Measurements from ENCODE around the gene CTU2. TPM values are rescaled to one million over a fixed set of nuclear protein-coding genes. Genes with fewer than 3 reads are reported as not detected.
A peak's percentile ranks its signal among the peaks of the same experiment; 100 is the strongest.

The CTU2 gene
- total and polyA plus RNA-seq, 2 of the 8 experiments (the other 6 are each of a cell fraction or from before 2014, with no cell fraction given) = 32.7 to 42.9 TPM

DNA sequence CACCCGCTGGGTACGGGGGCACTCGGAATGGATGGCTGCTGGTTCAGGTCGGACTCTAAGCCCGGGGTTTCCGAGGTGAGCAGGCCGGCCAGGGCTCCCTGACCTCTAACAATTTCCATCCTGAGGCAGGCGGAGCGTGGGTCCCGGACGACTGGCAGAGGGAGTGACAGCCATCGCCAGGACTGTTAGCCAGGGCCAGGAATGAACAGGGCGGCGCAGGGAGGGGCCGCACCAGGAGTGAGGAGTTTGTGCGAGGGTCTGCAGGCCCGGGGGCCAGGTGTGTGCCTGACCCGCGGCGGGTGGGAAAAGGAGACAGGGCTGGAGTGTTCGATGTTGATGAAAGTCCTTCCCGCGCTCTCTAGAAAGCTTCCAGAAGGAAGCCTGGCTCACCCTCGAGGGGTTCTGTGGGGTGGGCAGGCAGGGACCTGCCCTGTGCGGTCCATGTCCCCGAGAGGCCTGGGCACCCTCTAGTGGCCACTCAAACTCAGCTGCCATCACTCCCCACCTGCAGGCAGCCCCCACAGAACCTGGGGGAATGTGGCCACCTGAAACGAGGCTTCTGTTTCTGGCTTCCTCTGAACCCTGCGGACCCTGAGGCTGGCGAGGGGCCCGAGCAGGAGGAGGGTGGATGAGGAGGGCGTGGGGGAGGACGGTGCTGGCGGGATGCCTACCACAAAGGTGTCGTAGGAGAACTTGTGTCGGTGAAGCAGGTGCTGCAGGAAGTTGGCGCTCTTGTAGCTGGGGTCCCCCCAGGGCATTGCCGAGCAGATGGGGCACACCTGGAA, 8.3 kb upstream of the CTU2 start:
- Histone ChIP-seq H3K4me3 (ENCODE audit: extremely low read depth in 1 of 4, insufficient read depth in 2 of 4, low read depth in 3 of 4, low read length in 4 of 4) (no peak overlapping the region), H3K36me3 (ENCODE audit: control insufficient read depth in 2 of 4, insufficient read depth in 4 of 4, low read length in 3 of 4) (peaks cover 0 to 15% (median 4%) of the 10 kb centered on the region in 4 experiments; a peak in 4 of 8 replicates), H3K23ac (ENCODE audit: insufficient read length) (no peak overlapping the region), H3K27me3 (replicated peaks in 1 of 4; ENCODE audit: control insufficient read depth in 3 of 4, extremely low read depth in 1 of 4, insufficient read depth in 3 of 4, low read length in 3 of 4) (no peaks in the 10 kb centered on the region), H3K4me1 (replicated peaks in 1 of 4; ENCODE audit: control insufficient read depth in 3 of 4, insufficient read depth in 4 of 4, low read length in 3 of 4) (no peaks in the 10 kb centered on the region), H4K91ac (replicated peaks; ENCODE audit: insufficient read length, low read length) (no peak overlapping the region), H2AFZ (ENCODE audit: low read length) (no peak overlapping the region), H2BK12ac (ENCODE audit: low read depth, low read length) (no peak overlapping the region), H3K4me2 (ENCODE audit: insufficient read depth in 1 of 2, low read depth in 2 of 2, low read length in 2 of 2) (no peak overlapping the region), H3K27ac (ENCODE audit: low read depth, low read length) (no peak overlapping the region), H4K5ac (ENCODE audit: insufficient read length, low read depth, low read length) (no peak overlapping the region), H3K56ac (replicated peaks; ENCODE audit: insufficient read length, low read depth, low read length) (no peak overlapping the region), H3K9ac (replicated peaks in 1 of 4; ENCODE audit: extremely low read depth in 1 of 4, low read depth in 3 of 4, low read length in 3 of 4) (no peak overlapping the region), H3K14ac (ENCODE audit: insufficient read length) (no peak overlapping the region), H3K23me2 (ENCODE audit: low read depth, low read length) (no peaks in the 10 kb centered on the region), H3K4ac (replicated peaks; ENCODE audit: insufficient read length, low read depth, low read length) (no peak overlapping the region), H3K9me3 (ENCODE audit: insufficient read depth in 2 of 2, low read depth in 1 of 2, low read length in 1 of 2) (no peaks in the 10 kb centered on the region), H3K79me2 (ENCODE audit: control insufficient read depth in 1 of 2, insufficient read depth in 2 of 2, low read length in 2 of 2) (no peaks in the 10 kb centered on the region; a peak in 1 of 4 replicates), H4K8ac (ENCODE audit: extremely low read depth, insufficient read depth, low read length) (peak overlapping the region; percentile 51; the same call in 1 of the 2 replicates), H3K79me1 (ENCODE audit: low read depth, low read length) (peaks cover 5% of the 10 kb centered on the region; the same call in 1 of the 2 replicates), H2BK5ac (ENCODE audit: low read depth, low read length) (no peak overlapping the region), H2BK120ac (replicated peaks; ENCODE audit: low read depth, low read length) (no peak overlapping the region), H2AK5ac (ENCODE audit: low read depth, low read length) (no peak overlapping the region), H2BK20ac (ENCODE audit: low read length) (no peak overlapping the region), H3K18ac (ENCODE audit: extremely low read depth, low read length) (no peak overlapping the region), H2BK15ac (ENCODE audit: low read length) (no peak overlapping the region), H4K20me1 (replicated peaks in 1 of 2; ENCODE audit: control insufficient read depth in 1 of 2, insufficient read depth in 2 of 2, low read length in 2 of 2) (peaks cover 2 to 3% of the 10 kb centered on the region in 2 experiments)
- TF ChIP-seq POLR2A (IDR thresholded peaks at IDR 0.05; ENCODE audit: control extremely low read depth in 1 of 2, low read depth in 2 of 2, low read length in 2 of 2) (no peak), ASH2L (IDR thresholded peaks at IDR 0.05; ENCODE audit: low read length) (no peak), GTF2F1 (IDR thresholded peaks at IDR 0.05; ENCODE audit: borderline replicate concordance, low read depth, low read length) (no peak), EGR1 (IDR thresholded peaks at IDR 0.05; ENCODE audit: borderline replicate concordance, low read depth, low read length) (no peak), CBX8 (IDR thresholded peaks at IDR 0.05; ENCODE audit: borderline replicate concordance, low read depth, low read length) (no peak), RAD21 (IDR thresholded peaks at IDR 0.05 in 1 of 2, conservative IDR thresholded peaks at IDR 0.05 in 1 of 2; ENCODE audit: low read depth in 2 of 2, low read length in 2 of 2) (peak; percentile 67 to 69), SAP30 (IDR thresholded peaks at IDR 0.05; ENCODE audit: insufficient read depth, insufficient replicate concordance, low read length) (no peak), GABPA (IDR thresholded peaks at IDR 0.05; ENCODE audit: borderline replicate concordance, insufficient read depth, low read length) (peak; percentile 71; the same call in 1 of the 2 replicates)
- TF ChIP-seq, protein P1, sequence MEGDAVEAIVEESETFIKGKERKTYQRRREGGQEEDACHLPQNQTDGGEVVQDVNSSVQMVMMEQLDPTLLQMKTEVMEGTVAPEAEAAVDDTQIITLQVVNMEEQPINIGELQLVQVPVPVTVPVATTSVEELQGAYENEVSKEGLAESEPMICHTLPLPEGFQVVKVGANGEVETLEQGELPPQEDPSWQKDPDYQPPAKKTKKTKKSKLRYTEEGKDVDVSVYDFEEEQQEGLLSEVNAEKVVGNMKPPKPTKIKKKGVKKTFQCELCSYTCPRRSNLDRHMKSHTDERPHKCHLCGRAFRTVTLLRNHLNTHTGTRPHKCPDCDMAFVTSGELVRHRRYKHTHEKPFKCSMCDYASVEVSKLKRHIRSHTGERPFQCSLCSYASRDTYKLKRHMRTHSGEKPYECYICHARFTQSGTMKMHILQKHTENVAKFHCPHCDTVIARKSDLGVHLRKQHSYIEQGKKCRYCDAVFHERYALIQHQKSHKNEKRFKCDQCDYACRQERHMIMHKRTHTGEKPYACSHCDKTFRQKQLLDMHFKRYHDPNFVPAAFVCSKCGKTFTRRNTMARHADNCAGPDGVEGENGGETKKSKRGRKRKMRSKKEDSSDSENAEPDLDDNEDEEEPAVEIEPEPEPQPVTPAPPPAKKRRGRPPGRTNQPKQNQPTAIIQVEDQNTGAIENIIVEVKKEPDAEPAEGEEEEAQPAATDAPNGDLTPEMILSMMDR (IDR thresholded peaks at IDR 0.05; ENCODE audit: control extremely low read depth in 1 of 3, insufficient read depth in 1 of 3, low read depth in 1 of 3, low read length in 3 of 3) = peak; percentile 67 to 76 (median 76)
- 92% methylated on average over 30 of the region's 37 CpGs; no CpG with 5 or more reads in 1 of the 2 experiments for WGBS, 2 experiments (ENCODE audit: extremely low coverage in 1 of 2, insufficient coverage in 1 of 2, insufficient read length in 1 of 2, insufficient replicate concordance in 2 of 2, low coverage in 1 of 2, low lambda C conversion rate in 2 of 2, missing lambda C conversion rate in 1 of 2)
- CTCF ChIA-PET (ENCODE audit: partially characterized antibody) = interaction anchor here (0.7 to 6.5 kb wide), 12 partner anchors 8 to 153 kb away, joined by 3 to 37 read pairs (median 4); no protein-coding TSS in a partner anchor
- POLR2A ChIA-PET (ENCODE audit: partially characterized antibody) = interaction anchor here (1.0 to 1.6 kb wide), 3 partner anchors 9 to 25 kb away, joined by 3 to 6 read pairs (median 3); partner anchors contain the start of gene CTU2
- no peak for FAIRE-seq
- DNase-seq (ENCODE audit: low read depth in 1 of 2, low spot score in 2 of 2) = no peak

Measured in H1 (cell line).